Psoas muscle (tissue), 8 donors: ENCODE data around the gene FMN2. TPM values are rescaled to one million over a fixed set of nuclear protein-coding genes. Genes with fewer than 3 reads are reported as not detected.

Experiments used
- ATAC-seq, 4 donors: fragments of 200-7000 bp; cut with Tn5 transposase; one replicate each; pipeline ENCODE4 v1.9.1; 2020; ENCODE audit warnings: moderate library complexity in 3 of 4, mild to moderate bottlenecking in 2 of 4
- DNase-seq, 2 donors: peaks; one replicate each; pipeline ENCODE4 v3.0.0-alpha.2; 2020
- H3K27ac ChIP-seq: fragments of 200-600 bp; one replicate; pipeline ENCODE4 v1.8.0; 2022
- H3K27me3 ChIP-seq, 3 donors: fragments of 200-600 bp in 1 of 3; one replicate each; pipeline versions ENCODE4 v1.6.1 to v1.8.0; 2013 to 2022; ENCODE audit warnings: low read length in 2 of 3, mild to moderate bottlenecking in 2 of 3, moderate library complexity in 1 of 3; ENCODE audit not compliant: insufficient read depth in 3 of 3
- H3K36me3 ChIP-seq, 2 donors: fragments of 200-600 bp in 1 of 2; one replicate each; pipeline versions ENCODE4 v1.6.1 to v1.8.0; 2013 to 2022; ENCODE audit warnings: low read depth in 1 of 2, mild to moderate bottlenecking in 1 of 2, moderate library complexity in 1 of 2; ENCODE audit not compliant: insufficient read depth in 1 of 2
- H3K4me1 ChIP-seq: fragments of 200-600 bp; one replicate; pipeline ENCODE4 v1.8.0; 2022
- H3K4me3 ChIP-seq: fragments of 200-600 bp; one replicate; pipeline ENCODE4 v1.8.0; 2022; ENCODE audit warnings: mild to moderate bottlenecking
- H3K9me3 ChIP-seq: fragments of 200-600 bp; one replicate; pipeline ENCODE4 v1.8.0; 2022
- WGBS, 3 donors: extraction: QIAGEN DNeasy Blood & Tissue Kit; methylation state at CpG; one replicate each; pipeline versions ENCODE4 v1.1.6 to v1.1.7; 2013; 5-methylcytosine and 5-hydroxymethylcytosine counted together
- intact Hi-C, 2 donors: fragments of 100-400 bp; cut with DNase I; formaldehyde crosslinking; loops; one replicate each; pipeline versions ENCODE4 v1.11.0 to v1.14.2; 2022
- polyA plus RNA-seq, 3 donors: library from polyadenylated mRNA; stranded (reverse); fragments of 200-250 nt; gene quantifications; one replicate each; pipeline ENCODE4 v1.2.3, GENCODE V29; 2013
- total RNA-seq, 4 donors: library from RNA; stranded (reverse); fragmentation: NEBNext Ultra II Directional in 2 of 4; extraction: Animal tissue kit (Norgen Biotek cat#: 25700) in 2 of 4; gene quantifications; one replicate each; pipeline versions ENCODE4 v1.2.1 to v1.2.4, GENCODE V29; 2021 to 2023
- TF ChIP-seq, protein P1 (sequence below): fragments of 200-600 bp; IDR thresholded peaks from one replicate; pipeline ENCODE4 v1.8.0; 2022; ENCODE audit warnings: antibody characterized with exemption
- donor health status: healthy with polysubstance abuse.
- donor health status: DM: no; HTN: no; CAD: no; lungs with moderate emphysema.
- donor health status: Bipolar disorder and iron deficiency.
- donor health status: healthy.
- donor health status: DM: yes; HTN: yes; CAD: no.
- donor health status: DM: no; HTN: no; CAD: no.
- donor health status: DM: no; HTN: no; CAD: no.
- donor health status: DM: yes; HTN: yes; CAD: no.

FMN2 gene
- total and polyA plus RNA-seq, 7 donors, result 0.15 to 1.1 (median 0.52) TPM; not detected in 2

GRCh38 chr1:240116831-240117769 lies 25.4 kb downstream of the FMN2 start:
- intact Hi-C loops, result no loop called here
- no peaks in the 10 kb centered on the region for H3K27me3 ChIP-seq
- DNase-seq, result no peak
- TF ChIP-seq, protein P1, sequence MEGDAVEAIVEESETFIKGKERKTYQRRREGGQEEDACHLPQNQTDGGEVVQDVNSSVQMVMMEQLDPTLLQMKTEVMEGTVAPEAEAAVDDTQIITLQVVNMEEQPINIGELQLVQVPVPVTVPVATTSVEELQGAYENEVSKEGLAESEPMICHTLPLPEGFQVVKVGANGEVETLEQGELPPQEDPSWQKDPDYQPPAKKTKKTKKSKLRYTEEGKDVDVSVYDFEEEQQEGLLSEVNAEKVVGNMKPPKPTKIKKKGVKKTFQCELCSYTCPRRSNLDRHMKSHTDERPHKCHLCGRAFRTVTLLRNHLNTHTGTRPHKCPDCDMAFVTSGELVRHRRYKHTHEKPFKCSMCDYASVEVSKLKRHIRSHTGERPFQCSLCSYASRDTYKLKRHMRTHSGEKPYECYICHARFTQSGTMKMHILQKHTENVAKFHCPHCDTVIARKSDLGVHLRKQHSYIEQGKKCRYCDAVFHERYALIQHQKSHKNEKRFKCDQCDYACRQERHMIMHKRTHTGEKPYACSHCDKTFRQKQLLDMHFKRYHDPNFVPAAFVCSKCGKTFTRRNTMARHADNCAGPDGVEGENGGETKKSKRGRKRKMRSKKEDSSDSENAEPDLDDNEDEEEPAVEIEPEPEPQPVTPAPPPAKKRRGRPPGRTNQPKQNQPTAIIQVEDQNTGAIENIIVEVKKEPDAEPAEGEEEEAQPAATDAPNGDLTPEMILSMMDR, result no peak
- H3K9me3 ChIP-seq, result no peaks in the 10 kb centered on the region
- no peaks in the 10 kb centered on the region for H3K36me3 ChIP-seq
- no peak overlapping the region for H3K27ac ChIP-seq
- no peak overlapping the region for H3K4me3 ChIP-seq
- no peaks in the 10 kb centered on the region for H3K4me1 ChIP-seq
- no peak for ATAC-seq
- 68 to 78% (median 76%) methylated on average over 16 of the region's 16 CpGs for whole genome bisulfite sequencing, 3 donors

GRCh38 chr1:240117930-240118329 lies 26.2 kb downstream of the FMN2 start:
- ATAC-seq (no peak), DNase-seq (no peak)
- TF ChIP-seq, protein P1, result no peak
- intact Hi-C loops, result no loop called here
- no peak overlapping the region for H3K27ac ChIP-seq
- WGBS, 3 donors, result 46 to 57% (median 49%) methylated on average over 3 of the region's 3 CpGs
- H3K4me1 ChIP-seq, result no peaks in the 10 kb centered on the region
- no peaks in the 10 kb centered on the region for H3K27me3 ChIP-seq
- H3K4me3 ChIP-seq, result no peak overlapping the region
- H3K36me3 ChIP-seq, result no peaks in the 10 kb centered on the region
- H3K9me3 ChIP-seq, result no peaks in the 10 kb centered on the region

DNA sequence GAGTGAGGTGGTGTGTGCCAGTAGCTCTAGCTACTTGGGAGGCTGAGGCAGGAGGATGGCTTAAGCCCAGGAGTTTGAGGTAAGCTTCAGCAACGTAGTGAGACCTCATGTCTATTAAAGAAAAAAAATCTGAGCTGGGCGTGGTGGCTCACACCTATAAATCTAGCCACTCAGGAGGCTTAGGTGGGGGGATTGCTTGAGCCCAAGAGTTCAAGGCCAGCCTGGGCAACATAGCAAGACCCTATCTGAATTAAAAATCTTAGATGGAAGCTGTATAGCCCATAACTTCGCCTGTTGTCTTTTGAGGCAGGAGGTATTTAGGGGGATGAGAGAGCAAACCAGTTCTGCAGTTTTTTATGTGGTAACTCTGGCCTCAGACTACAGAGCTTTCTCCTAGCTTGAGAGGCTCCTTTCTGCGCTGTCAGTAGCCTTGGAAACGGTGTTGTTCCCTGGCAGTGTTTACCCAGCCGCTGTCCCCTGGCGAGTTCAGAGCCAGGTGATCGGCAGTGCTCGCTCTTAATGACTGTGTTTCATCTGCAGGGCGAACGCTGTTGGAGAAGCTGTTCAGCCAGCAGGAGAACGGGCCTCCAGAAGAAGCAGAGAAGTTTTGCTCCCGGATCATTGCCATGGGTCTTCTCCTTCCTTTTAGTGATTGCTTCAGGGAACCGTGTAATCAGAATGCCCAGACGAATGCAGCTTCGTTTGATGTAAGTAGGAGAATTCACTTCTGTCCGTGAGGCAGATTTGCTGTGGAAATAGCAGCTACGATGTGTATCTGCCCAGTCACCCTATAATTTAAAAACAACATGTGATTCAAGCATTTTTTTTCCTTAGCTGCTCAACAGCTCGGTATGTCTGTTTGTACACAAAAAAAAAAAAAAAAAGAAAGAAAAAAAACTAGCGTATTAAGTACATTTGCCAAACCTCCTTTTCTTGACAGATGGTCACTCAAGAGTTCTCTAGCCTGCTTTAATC lies 31.2 kb downstream of the FMN2 start:
- no peak overlapping the region for H3K27ac ChIP-seq
- H3K27me3 ChIP-seq, result no peaks in the 10 kb centered on the region
- TF ChIP-seq, protein P1, result no peak
- intact Hi-C loops, result no loop called here
- H3K9me3 ChIP-seq, result no peaks in the 10 kb centered on the region
- no peak for ATAC-seq
- 29 to 31% (median 29%) methylated on average over 20 of the region's 20 CpGs for WGBS, 3 donors
- DNase-seq, result no peak
- no peak overlapping the region for H3K4me3 ChIP-seq
- no peaks in the 10 kb centered on the region for H3K4me1 ChIP-seq
- no peaks in the 10 kb centered on the region for H3K36me3 ChIP-seq

GRCh38 chr1:240126821-240127220 lies 35.1 kb downstream of the FMN2 start:
- Histone ChIP-seq H3K4me3 (no peak overlapping the region), H3K27ac (no peak overlapping the region), H3K9me3 (no peaks in the 10 kb centered on the region), H3K36me3 (no peaks in the 10 kb centered on the region), H3K4me1 (no peaks in the 10 kb centered on the region), H3K27me3 (peaks cover 0 to 5% (median 0%) of the 10 kb centered on the region in 3 donors)
- no peak for ATAC-seq
- 76 to 93% (median 90%) methylated on average over 6 of the region's 6 CpGs for WGBS, 3 donors
- DNase-seq, result no peak
- TF ChIP-seq, protein P1, result no peak
- intact Hi-C loops, result no loop called here
